22Rv1 (cell line): ENCODE measurements around the gene VSTM2B.

ENCODE experiments used
- H3K27ac ChIP-seq: fragments of 450-650 bp; 2 replicates; pipeline ENCODE4 v1.5.1; 2017
- ZFX ChIP-seq: fragments of 450-650 bp; IDR thresholded peaks from 2 replicates; pipeline ENCODE4 v1.6.1; 2017; ENCODE audit warnings: antibody characterized with exemption, borderline replicate concordance
- TF ChIP-seq, protein P1 (sequence below): fragments of 450-650 bp; IDR thresholded peaks from 2 replicates; pipeline ENCODE4 v1.5.1; 2017; ENCODE audit warnings: mild to moderate bottlenecking

Gene VSTM2B

DNA sequence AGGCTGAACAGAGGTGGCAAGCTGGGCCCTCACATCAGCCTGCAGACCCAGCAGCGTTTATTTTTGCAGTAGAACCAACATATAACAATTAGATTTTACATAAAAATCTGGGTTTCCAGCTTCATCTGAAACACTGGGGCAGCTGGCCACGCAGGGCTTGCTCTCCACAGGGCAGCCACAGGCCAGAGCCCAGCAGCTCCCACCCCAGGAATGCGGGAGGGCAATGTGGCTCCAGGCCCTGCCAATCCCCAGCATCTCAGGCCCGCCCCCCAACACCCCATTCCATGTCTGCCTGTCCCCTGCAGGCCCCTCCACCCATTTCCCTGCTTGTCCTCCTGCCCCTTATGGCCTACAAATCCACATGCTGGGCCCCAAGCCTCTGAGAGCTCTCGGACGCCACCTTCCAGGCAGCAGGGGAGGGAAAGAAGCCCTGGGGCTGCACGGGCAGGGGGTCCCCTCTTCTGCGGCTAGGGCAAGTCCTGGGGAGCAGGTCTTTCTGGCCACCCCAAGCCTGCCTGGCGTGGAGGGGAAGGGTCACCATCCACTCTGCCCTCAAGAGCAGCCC is 15.0 kb upstream of the VSTM2B start:
- H3K27ac ChIP-seq: no peak overlapping the region
- TF ChIP-seq, protein P1, sequence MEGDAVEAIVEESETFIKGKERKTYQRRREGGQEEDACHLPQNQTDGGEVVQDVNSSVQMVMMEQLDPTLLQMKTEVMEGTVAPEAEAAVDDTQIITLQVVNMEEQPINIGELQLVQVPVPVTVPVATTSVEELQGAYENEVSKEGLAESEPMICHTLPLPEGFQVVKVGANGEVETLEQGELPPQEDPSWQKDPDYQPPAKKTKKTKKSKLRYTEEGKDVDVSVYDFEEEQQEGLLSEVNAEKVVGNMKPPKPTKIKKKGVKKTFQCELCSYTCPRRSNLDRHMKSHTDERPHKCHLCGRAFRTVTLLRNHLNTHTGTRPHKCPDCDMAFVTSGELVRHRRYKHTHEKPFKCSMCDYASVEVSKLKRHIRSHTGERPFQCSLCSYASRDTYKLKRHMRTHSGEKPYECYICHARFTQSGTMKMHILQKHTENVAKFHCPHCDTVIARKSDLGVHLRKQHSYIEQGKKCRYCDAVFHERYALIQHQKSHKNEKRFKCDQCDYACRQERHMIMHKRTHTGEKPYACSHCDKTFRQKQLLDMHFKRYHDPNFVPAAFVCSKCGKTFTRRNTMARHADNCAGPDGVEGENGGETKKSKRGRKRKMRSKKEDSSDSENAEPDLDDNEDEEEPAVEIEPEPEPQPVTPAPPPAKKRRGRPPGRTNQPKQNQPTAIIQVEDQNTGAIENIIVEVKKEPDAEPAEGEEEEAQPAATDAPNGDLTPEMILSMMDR: no peak
- no peak for TF ChIP-seq ZFX

DNA sequence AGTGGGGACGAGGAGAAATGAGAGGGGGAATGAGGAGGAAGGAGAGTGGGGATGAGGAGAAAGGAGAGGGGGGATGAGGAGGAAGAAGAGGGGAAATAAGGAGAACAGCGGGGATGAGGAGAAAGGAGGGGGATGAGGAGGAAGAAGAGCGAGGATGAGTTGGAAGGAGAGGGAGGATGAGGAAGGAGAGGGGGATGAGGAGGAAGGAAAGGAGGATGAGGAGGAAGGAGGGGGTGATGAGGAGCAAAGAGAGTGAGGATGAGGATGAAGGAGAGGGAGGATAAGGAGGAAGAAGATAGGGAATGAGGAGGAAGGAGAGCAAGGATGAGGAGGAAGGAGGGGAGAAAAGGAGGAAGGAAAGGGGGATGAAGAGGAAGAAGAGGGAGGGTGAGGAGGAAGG is 14.0 kb upstream of the VSTM2B start:
- H3K27ac ChIP-seq: no peak overlapping the region
- TF ChIP-seq ZFX: no peak
- TF ChIP-seq, protein P1: no peak

DNA sequence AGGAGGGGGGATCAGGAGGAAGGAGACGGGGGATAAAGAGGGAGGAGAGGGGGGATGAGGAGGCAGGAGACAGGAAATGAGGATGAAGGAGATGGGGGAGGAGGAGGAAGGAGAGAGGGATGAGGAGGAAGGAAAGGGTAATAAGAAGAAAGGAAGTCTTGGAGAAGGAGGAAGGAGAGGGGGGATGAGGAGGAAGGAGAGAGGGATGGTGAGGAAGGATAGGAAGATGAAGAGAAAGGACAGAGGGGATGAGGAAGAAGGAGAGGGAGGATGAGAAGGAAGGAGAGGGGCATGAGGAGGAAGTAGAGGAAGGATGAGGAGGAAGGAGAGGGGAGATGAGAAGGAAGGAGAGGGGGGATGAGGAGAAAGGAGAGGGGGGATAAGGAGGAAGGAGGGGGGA is 13.0 kb upstream of the VSTM2B start:
- no peak for TF ChIP-seq ZFX
- TF ChIP-seq, protein P1: no peak
- H3K27ac ChIP-seq: no peak overlapping the region

DNA sequence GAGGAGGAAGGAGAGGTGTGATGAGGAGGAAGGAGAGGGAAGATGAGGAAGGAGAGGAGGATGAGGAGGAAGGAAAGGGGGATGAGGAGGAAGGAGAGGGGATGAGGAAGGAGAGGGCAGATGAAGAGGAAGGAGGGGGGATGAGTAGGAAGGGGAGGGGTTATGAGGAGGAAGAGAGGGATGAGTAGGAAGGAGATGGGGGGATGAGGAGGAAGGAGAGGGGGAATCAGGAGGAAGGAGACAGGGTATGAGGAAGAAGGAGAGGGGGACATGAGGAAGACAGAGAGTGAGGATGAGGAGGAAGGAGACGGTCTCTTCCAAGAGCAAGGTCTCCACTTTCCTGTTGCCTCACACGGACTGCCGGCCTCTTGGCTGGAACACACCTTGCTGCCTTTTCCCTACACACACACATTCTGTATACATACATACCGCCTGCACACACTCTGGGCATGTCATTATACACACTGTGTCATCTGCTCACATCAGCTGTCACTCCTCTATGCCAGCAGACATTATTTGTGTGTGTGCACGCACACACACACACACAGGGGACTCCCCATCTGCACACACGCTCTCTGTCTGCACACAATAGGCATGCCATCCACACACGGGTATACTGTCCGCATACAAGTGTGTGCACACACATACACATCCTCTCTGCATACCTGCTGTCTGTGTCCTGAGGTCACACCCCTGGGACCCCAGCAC is 11.1 kb upstream of the VSTM2B start:
- no peak overlapping the region for H3K27ac ChIP-seq
- TF ChIP-seq, protein P1: no peak
- TF ChIP-seq ZFX: no peak

DNA sequence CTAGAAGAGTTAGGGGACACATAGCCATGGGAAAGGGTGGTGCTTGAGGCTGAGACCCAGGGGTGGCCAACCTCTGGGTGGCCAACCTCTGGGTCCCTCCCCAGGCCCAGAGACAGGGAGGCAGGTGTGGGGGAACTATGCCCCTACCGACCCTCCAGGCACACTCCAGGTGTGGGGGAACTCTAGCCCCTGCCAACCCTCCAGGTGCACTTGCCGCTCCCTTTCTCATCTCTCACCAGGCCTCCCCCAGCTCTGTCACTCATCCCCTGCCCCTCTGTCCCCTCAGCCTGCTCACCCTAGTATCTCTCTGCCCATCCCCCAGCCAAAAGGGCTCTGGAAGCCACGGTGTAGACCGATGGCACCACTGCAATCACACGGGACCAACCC is 10.6 kb upstream of the VSTM2B start:
- H3K27ac ChIP-seq: no peak overlapping the region
- TF ChIP-seq ZFX: no peak
- TF ChIP-seq, protein P1: no peak

DNA sequence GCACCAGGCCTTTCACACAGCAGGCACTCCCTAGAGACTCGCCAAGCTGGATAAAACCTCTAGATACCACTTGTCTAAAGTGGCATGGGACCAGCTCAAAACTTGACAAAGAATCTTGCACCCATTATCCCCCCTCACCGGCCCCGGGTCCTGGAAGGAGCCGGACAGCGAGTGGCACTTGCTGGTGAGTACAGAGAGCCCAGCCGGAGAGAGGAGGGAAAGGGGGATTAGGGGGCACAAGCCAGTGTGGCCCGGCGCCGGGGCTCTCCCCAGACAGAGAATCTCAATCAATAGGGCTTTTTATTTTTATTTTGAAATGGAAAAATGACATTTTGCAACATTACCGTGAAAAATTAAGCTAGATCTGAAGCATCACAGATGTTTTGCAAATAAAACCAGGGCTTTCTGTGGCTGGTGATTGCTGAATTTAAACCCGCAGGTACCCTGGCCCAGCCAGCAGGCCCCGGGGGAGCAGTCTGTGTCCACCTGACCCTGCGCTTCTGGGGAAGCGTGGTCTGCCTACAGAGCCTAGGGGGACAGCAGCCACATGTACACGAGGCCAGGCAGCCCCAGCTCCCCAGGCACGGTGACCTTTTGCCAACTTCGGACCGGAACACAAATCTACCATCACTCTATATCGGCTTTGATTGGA is 10.0 kb upstream of the VSTM2B start:
- H3K27ac ChIP-seq: no peak overlapping the region
- no peak for TF ChIP-seq ZFX
- TF ChIP-seq, protein P1: no peak

DNA sequence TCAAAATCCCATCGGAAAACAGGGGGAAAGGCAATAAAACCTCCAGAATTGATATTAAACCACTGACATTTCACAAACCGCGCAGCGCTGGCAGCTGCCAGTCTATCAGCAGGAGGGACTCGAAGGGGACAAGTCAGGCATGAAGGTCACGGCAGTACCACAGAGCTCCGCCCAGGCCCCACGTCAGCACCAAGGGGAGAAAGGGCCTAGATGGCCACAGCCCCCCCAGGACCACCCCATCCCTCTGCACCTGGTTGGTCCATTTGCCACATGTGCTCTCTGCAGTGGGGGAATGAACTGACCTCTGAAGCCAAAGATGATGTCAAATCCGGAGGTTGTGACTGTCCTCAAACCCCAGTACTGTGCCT is 9.5 kb upstream of the VSTM2B start:
- TF ChIP-seq, protein P1: no peak
- TF ChIP-seq ZFX: no peak
- no peak overlapping the region for H3K27ac ChIP-seq
